ACC112 (cell line): ENCODE measurements around the gene CD69.

Experiments used
- H2AFZ ChIP-seq: fragments of 200-600 bp; sonication (generic); one replicate; pipeline ENCODE4 v1.6.0; 2017; ENCODE audit warnings: antibody characterized with exemption, low read length; ENCODE audit not compliant: unreplicated experiment
- H3K27ac ChIP-seq: fragments of 200-600 bp; sonication (generic); 2 replicates; pipeline ENCODE4 v1.5.1; 2014; ENCODE audit warnings: low read depth, mild to moderate bottlenecking, antibody characterized with exemption, low read length, moderate library complexity
- H3K27me3 ChIP-seq: fragments of 200-600 bp; sonication (generic); 2 replicates; pipeline ENCODE4 v1.6.1; 2014; ENCODE audit warnings: mild to moderate bottlenecking, antibody characterized with exemption, low read length, moderate library complexity, mixed read lengths; ENCODE audit not compliant: insufficient read depth
- H3K36me3 ChIP-seq: fragments of 200-600 bp; sonication (generic); 2 replicates; pipeline ENCODE4 v1.6.1; 2016; ENCODE audit warnings: mild to moderate bottlenecking, antibody characterized with exemption, low read length, moderate library complexity, mixed read lengths; ENCODE audit not compliant: insufficient read depth
- H3K4me1 ChIP-seq: fragments of 200-600 bp; sonication (generic); one replicate; pipeline ENCODE4 v1.6.1; 2016; ENCODE audit warnings: low read length, mixed read lengths; ENCODE audit not compliant: insufficient read depth, unreplicated experiment, control insufficient read depth
- H3K4me3 ChIP-seq: fragments of 200-600 bp; sonication (generic); 2 replicates; pipeline ENCODE4 v1.5.1; 2014; ENCODE audit warnings: mild to moderate bottlenecking, low read depth, low read length
- H3K79me2 ChIP-seq: fragments of 200-600 bp; sonication (generic); one replicate; pipeline ENCODE4 v1.6.0; 2016; ENCODE audit warnings: low read length; ENCODE audit not compliant: control insufficient read depth, unreplicated experiment, insufficient read depth

CD69 gene

DNA sequence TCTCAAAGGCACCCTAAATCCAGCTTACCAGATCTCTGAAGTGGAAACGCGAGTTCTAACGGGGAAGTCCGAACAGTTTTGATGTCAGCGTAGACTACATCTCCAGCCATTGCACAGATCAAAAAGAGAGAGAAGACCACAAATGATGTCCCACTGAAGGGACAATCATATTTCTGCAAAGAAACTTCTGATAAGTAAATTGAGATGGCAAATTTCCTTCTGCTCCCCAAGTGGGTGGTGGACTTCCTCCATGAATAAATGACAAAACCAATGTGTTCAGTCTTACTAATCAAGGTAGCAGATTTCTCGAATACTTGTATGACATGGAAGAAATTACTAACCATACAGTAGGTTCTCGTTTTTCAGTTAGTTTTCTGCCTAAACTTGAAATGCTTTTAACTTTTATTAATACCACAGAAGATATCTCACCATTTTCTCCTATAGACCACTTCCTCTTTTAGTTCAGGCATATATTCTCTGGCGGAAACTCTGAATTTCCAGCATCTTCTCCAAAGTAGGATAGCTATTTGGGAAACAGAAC is 27.7 kb downstream of the CD69 start, which contains the start of gene CLECL1:
Gene CLECL1 (minus strand): TSS at position 177 of the 541 bp plus-strand sequence.
- Histone ChIP-seq H3K4me3 (peak within 1 kb of the TSS; percentile 15; the same call in 1 of the 2 replicates), H3K27me3 (no peaks in the 10 kb centered on the region), H3K36me3 (no peaks in the 10 kb centered on the region), H3K4me1 (no peaks in the 10 kb centered on the region), H2AFZ (peak within 1 kb of the TSS; percentile 72), H3K27ac (no peak within 1 kb of the TSS), H3K79me2 (no peaks in the 10 kb centered on the region)

DNA sequence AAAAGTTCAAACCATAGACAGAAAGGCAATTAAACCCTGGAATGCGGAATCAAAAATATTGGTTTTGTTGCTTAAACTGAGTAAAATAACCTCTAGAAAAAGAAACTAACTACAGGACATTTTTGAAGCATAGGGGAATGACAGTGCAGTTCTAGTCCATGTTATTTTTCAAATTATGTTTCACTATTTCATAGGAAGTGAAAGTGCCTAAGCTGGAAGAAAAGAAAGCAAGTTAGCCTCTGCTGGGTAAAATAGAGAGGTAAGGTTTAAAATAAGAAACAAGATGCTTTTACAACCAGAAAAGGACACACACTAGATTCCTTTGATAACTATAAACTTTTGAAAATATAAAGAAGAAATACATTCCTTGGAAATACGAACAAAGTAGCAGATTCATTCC is 28.9 kb downstream of the CD69 start:
- no peaks in the 10 kb centered on the region for H3K27me3 ChIP-seq
- H2AFZ ChIP-seq, result peak overlapping the region; percentile 72
- H3K4me3 ChIP-seq, result peak overlapping the region; percentile 15; the same call in 1 of the 2 replicates
- H3K4me1 ChIP-seq, result no peaks in the 10 kb centered on the region
- no peaks in the 10 kb centered on the region for H3K79me2 ChIP-seq
- H3K36me3 ChIP-seq, result no peaks in the 10 kb centered on the region
- H3K27ac ChIP-seq, result no peak overlapping the region

DNA sequence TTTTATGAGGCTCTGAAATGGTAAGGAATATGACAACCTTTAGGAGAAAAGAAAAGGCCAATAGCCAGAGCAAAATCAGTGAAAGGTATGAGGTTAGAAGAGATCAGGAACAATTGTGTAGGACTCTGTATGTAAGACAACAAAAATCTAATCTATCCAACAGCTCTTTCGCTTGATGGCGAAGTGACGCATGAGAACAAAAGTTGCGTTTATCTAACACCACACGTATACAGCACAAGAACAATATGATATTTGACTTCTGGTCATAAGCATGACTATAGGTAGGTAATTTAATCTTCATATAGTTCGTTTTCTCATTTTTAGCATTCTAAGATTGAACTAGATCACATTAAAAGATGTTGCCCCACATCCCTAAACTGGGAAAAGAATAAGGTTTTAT is 29.3 kb downstream of the CD69 start:
- no peaks in the 10 kb centered on the region for H3K36me3 ChIP-seq
- H3K4me3 ChIP-seq, result peak overlapping the region; percentile 15; the same call in 1 of the 2 replicates
- H3K4me1 ChIP-seq, result no peaks in the 10 kb centered on the region
- no peaks in the 10 kb centered on the region for H3K79me2 ChIP-seq
- no peaks in the 10 kb centered on the region for H3K27me3 ChIP-seq
- peak overlapping the region; percentile 72 for H2AFZ ChIP-seq
- no peak overlapping the region for H3K27ac ChIP-seq

GRCh38 chr12:9730591-9730990 is 30.1 kb downstream of the CD69 start:
- H3K79me2 ChIP-seq, result no peaks in the 10 kb centered on the region
- no peaks in the 10 kb centered on the region for H3K36me3 ChIP-seq
- H2AFZ ChIP-seq, result no peak overlapping the region
- no peaks in the 10 kb centered on the region for H3K4me1 ChIP-seq
- H3K4me3 ChIP-seq, result no peak overlapping the region
- H3K27me3 ChIP-seq, result no peaks in the 10 kb centered on the region
- no peak overlapping the region for H3K27ac ChIP-seq

GRCh38 chr12:9730011-9730410 is 30.7 kb downstream of the CD69 start:
- no peak overlapping the region for H3K27ac ChIP-seq
- H3K79me2 ChIP-seq, result no peaks in the 10 kb centered on the region
- H3K36me3 ChIP-seq, result no peaks in the 10 kb centered on the region
- H2AFZ ChIP-seq, result no peak overlapping the region
- H3K27me3 ChIP-seq, result no peaks in the 10 kb centered on the region
- H3K4me3 ChIP-seq, result no peak overlapping the region
- H3K4me1 ChIP-seq, result no peaks in the 10 kb centered on the region

GRCh38 chr12:9729082-9729481 is 31.6 kb downstream of the CD69 start:
- no peaks in the 10 kb centered on the region for H3K79me2 ChIP-seq
- H3K36me3 ChIP-seq, result no peaks in the 10 kb centered on the region
- H3K4me3 ChIP-seq, result no peak overlapping the region
- H2AFZ ChIP-seq, result no peak overlapping the region
- H3K27me3 ChIP-seq, result no peaks in the 10 kb centered on the region
- H3K4me1 ChIP-seq, result no peaks in the 10 kb centered on the region
- no peak overlapping the region for H3K27ac ChIP-seq

DNA sequence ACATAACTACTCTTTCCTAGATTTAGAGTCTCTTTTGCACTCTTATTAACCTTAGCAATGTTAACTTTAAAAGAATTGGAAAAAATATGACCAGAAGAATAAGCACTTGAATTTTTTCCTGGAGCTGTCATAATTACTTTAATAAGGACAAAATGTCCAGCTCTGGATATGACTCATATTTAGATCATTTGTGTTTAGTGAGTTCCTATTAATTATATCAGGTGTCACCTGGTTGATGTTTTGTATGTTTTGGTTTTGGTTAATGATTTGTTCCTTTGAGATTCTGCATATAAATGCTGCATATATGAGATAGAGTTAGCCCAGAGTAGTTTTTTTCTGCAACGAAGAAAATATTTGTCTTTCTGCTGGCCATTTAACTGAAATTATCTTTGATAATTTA is 32.9 kb downstream of the CD69 start:
- no peaks in the 10 kb centered on the region for H3K36me3 ChIP-seq
- H3K27me3 ChIP-seq, result no peaks in the 10 kb centered on the region
- no peak overlapping the region for H3K4me3 ChIP-seq
- no peak overlapping the region for H2AFZ ChIP-seq
- no peaks in the 10 kb centered on the region for H3K79me2 ChIP-seq
- H3K4me1 ChIP-seq, result no peaks in the 10 kb centered on the region
- H3K27ac ChIP-seq, result no peak overlapping the region

DNA sequence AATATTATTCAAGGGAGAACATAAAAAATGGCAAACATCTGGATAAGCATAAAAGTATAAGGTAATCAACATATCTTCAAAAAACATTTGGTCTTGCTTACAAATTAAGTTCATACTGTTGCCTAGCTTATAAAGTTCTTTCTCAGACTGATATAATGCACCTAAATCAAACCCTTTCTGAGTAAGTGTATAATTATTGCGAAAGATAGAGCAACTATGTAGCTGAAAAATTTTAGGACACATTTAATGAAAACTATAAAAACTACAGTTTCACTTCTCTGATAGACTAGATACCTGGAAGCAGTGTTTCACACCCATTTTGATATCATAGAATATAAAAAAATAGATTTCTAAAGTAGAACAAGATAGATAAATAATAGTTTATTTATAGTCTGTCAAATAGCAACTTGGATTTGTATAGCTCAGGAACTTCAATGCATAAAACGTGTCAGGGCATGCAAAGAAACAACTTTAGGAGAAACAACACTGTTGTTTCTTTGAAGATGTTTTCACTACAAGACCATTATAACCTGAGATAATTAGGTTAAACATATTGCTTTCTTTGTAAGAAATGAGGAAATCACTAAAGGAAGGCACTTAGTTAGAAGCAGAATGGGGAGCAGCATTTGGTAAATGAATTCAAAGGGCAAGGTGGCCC is 35.4 kb downstream of the CD69 start:
- no peaks in the 10 kb centered on the region for H3K4me1 ChIP-seq
- no peak overlapping the region for H3K27ac ChIP-seq
- H3K36me3 ChIP-seq, result no peaks in the 10 kb centered on the region
- H3K79me2 ChIP-seq, result no peaks in the 10 kb centered on the region
- H3K27me3 ChIP-seq, result no peaks in the 10 kb centered on the region
- no peak overlapping the region for H3K4me3 ChIP-seq
- no peak overlapping the region for H2AFZ ChIP-seq

GRCh38 chr12:9724023-9724422 is 36.7 kb downstream of the CD69 start:
- H3K79me2 ChIP-seq, result no peaks in the 10 kb centered on the region
- H3K27ac ChIP-seq, result no peak overlapping the region
- no peaks in the 10 kb centered on the region for H3K36me3 ChIP-seq
- H3K4me3 ChIP-seq, result no peak overlapping the region
- no peaks in the 10 kb centered on the region for H3K27me3 ChIP-seq
- H3K4me1 ChIP-seq, result no peaks in the 10 kb centered on the region
- H2AFZ ChIP-seq, result no peak overlapping the region

DNA sequence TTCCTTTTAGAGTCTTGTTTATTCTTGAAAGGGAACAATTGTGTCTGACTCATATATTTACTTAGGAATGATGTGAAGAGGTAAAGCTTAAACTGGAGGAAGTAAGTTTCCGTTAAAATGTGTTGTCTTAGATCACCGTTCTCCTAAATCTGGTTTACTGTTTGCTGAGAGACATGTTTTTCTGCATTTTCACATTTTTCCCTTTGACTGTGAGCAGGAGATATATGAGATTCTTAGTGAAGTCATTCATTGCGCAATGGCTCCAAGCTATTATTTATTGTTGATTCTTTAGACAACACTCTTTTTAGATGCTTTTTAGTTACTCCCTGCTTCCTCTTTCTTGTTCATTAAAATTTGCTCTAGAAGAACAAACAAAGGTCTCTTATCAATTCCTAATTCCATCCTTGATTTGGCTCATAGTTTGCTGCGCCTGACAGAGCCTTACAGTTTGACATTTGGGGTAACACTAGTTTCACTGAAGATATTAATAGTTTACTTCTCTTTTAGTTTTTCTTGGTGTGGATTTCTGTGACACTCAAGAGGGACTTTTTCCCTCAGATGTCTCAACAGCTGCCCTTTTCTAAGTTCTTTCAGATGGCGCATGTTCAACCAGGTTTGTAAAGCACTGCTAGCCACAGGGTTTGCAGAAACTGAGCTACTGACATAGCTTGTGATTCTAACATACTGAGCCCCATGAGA is 39.2 kb downstream of the CD69 start:
- Histone ChIP-seq H3K36me3 (no peaks in the 10 kb centered on the region), H2AFZ (no peak overlapping the region), H3K4me3 (no peak overlapping the region), H3K4me1 (no peaks in the 10 kb centered on the region), H3K79me2 (no peaks in the 10 kb centered on the region), H3K27me3 (no peaks in the 10 kb centered on the region), H3K27ac (no peak overlapping the region)

DNA sequence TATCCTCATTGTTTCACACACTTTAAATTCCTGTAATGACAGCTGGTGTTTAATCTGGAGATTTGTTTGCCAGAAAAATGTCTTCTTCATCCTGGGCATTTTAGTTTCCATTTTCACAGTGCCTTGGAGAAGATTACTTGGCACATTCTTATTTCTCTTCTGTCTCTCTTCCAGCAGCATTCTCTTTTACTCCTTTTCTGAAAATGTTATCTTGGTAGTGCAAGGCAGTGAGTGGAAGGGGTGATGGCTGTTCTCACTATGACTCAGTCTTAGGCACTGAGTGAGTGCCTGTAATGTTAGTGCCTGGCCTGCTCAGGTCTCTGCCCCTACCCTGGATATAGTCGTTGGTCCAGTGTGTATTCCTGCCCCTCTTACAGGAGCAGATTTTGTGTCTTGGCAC is 40.9 kb downstream of the CD69 start:
- no peaks in the 10 kb centered on the region for H3K79me2 ChIP-seq
- H3K4me3 ChIP-seq, result no peak overlapping the region

More for the DNA sequence above, 40.9 kb downstream of the CD69 start:
- Histone ChIP-seq H3K4me1 (no peaks in the 10 kb centered on the region), H3K36me3 (no peaks in the 10 kb centered on the region), H2AFZ (no peak overlapping the region), H3K27me3 (no peaks in the 10 kb centered on the region), H3K27ac (no peak overlapping the region)
